ENCODE data around the gene FTL.
A peak's percentile ranks its signal among the peaks of the same experiment; 100 is the strongest.
"Not testable (repeated sequence)": the region's sequence is repeated elsewhere in the genome, so short reads cannot be mapped to it uniquely, and the experiment has no call there.

The FTL gene

GRCh38 chr19:48965040-48965805, at the start of gene FTL:
FTL (plus strand) TSS chr19:48965309; CDS start chr19:48965508, 199 bp downstream.
- peak; percentile 93 for DNase-seq

- DNase-seq: no peak
These were observed 49.4 kb upstream of the FTL start for GRCh38 chr19:48915757-48916156.

GRCh38 chr19:48918071-48918470, 47.0 kb upstream of the FTL start:
- no peak for DNase-seq

GRCh38 chr19:48918801-48919247, 46.3 kb upstream of the FTL start:
- peak; percentile 14 for DNase-seq

GRCh38 chr19:48919271-48919670, 45.8 kb upstream of the FTL start:
- not testable (repeated sequence) for DNase-seq

GRCh38 chr19:48920949-48921348, 44.2 kb upstream of the FTL start:
- no peak for DNase-seq

- DNase-seq: no peak
These were observed 43.2 kb upstream of the FTL start for GRCh38 chr19:48921721-48922500.

GRCh38 chr19:48922548-48923490, 42.3 kb upstream of the FTL start:
- DNase-seq: no peak

GRCh38 chr19:48925240-48925843, 39.8 kb upstream of the FTL start:
- DNase-seq: no peak

- not testable (repeated sequence) for DNase-seq
These were observed 39.2 kb upstream of the FTL start for GRCh38 chr19:48925890-48926289.

- no peak for DNase-seq
These were observed 38.2 kb upstream of the FTL start for GRCh38 chr19:48926909-48927308.

- not testable (repeated sequence) for DNase-seq
These were observed 37.4 kb upstream of the FTL start for GRCh38 chr19:48927692-48928091.

- no peak for DNase-seq
These were observed 36.7 kb upstream of the FTL start for GRCh38 chr19:48928164-48929025.

GRCh38 chr19:48933382-48933932, 31.7 kb upstream of the FTL start, which contains the start of gene DHDH:
DHDH (plus strand) TSS chr19:48933699; CDS start chr19:48933722, 23 bp downstream.
- DNase-seq: peak; percentile 93

GRCh38 chr19:48934837-48935236, 30.3 kb upstream of the FTL start:
- DNase-seq: no peak

GRCh38 chr19:48935864-48936263, 29.2 kb upstream of the FTL start:
- no peak for DNase-seq

- DNase-seq: no peak
These were observed 26.9 kb upstream of the FTL start for GRCh38 chr19:48938256-48938655.

GRCh38 chr19:48940902-48941301, 24.2 kb upstream of the FTL start:
- no peak for DNase-seq

GRCh38 chr19:48943081-48943480, 22.0 kb upstream of the FTL start:
- no peak for DNase-seq

GRCh38 chr19:48945415-48945814, 19.7 kb upstream of the FTL start:
- DNase-seq: no peak

GRCh38 chr19:48945817-48946216, 19.3 kb upstream of the FTL start:
- DNase-seq: no peak
